ENCODE measurements around the gene PCNX2.
"Not testable (repeated sequence)": the region's sequence is repeated elsewhere in the genome, so short reads cannot be mapped to it uniquely, and the experiment has no call there.

The PCNX2 gene

DNA sequence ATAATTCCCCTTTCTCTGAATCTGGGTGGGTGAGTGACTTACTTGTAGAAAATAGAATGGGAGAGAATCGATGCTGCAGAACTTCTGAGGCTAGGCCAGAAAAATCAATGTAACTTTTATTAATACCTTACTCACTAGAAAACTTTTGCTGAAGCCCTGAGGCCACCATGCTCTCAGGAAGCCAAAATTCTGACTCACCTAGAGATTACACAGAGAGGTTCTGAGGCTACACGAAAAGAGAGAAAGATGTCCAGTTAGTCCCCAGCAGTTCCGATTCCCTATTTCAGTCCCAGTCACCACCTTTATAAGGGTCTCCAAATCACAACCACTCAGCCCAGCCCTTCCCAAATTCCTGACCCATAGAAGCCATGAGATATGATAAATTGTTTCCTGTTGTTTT lies 210.0 kb downstream of the PCNX2 start:
- Mint-ChIP-seq H3K27ac (no peak overlapping the region), H3K4me3 (no peak overlapping the region), H3K9me3 (no peaks in the 10 kb centered on the region), H3K27me3 (no peaks in the 10 kb centered on the region), H3K4me1 (ENCODE audit: low read depth) (no peaks in the 10 kb centered on the region), H3K36me3 (ENCODE audit: low read depth) (peaks cover 67% of the 10 kb centered on the region)
- DNase-seq, result no peak

DNA sequence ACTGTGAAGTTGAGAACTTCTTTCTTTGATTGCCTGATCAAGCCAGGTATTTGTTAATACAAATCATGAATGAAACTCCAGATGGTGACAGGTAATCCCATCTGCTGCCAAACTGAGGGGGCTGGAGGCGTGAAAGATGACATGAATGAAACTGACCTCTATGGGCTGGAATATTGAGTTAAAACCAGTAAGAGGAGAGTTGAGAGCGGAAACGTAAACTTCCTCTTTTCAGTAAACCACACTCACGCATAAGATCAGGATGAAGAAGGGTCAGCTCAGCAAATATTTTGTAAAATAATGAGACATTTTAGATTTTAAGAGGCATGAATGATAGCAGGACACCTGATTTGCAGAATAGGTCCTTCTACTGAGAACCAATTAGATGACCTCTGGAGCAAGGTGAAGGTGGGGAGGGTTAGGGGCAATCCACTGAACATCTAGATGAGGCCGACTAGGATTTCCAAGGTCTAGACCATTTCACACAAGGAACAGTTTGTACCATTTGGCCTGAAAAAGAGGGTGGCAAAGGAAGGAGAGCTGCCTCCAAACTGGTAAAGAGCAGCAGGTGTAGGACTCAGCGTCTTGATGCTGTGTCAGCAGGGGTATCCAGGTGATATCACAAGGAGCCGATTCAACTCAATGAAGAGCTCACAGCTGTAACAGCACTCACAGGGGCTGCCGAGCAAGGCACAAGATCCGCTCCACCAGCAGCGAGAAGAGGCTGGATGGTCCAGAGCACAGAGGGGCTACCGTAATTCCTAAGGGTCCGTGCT lies 212.6 kb downstream of the PCNX2 start:
- Mint-ChIP-seq H3K4me3 (no peak overlapping the region), H3K4me1 (ENCODE audit: low read depth) (no peaks in the 10 kb centered on the region), H3K36me3 (ENCODE audit: low read depth) (peaks cover 55% of the 10 kb centered on the region), H3K9me3 (no peaks in the 10 kb centered on the region), H3K27ac (no peak overlapping the region), H3K27me3 (no peaks in the 10 kb centered on the region)
- no peak for DNase-seq

DNA sequence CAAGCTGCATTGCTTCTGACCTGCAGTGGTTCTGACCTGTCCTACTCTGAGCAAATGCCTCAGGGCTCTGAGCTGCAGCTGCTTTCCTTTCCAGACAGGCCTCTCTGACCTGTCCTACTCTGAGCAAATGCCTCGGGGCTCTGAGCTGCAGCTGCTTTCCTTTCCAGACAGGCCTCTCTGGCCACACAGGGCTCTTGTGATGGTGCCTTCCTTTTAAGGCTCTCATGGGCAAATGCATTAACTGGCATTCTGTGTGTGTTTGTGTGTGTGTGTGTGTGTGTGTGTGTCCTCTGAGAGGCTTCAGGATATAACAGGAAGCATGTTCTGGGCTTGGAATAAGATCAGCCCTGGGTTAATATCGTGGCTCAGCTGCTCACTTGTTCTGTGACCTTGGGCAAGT lies 213.8 kb downstream of the PCNX2 start:
- peaks cover 46% of the 10 kb centered on the region for H3K36me3 Mint-ChIP-seq (ENCODE audit: low read depth)
- no peak overlapping the region for H3K27ac Mint-ChIP-seq
- H3K4me3 Mint-ChIP-seq, result no peak overlapping the region
- H3K9me3 Mint-ChIP-seq, result no peaks in the 10 kb centered on the region
- H3K27me3 Mint-ChIP-seq, result no peaks in the 10 kb centered on the region
- H3K4me1 Mint-ChIP-seq (ENCODE audit: low read depth), result no peaks in the 10 kb centered on the region
- DNase-seq, result no peak

DNA sequence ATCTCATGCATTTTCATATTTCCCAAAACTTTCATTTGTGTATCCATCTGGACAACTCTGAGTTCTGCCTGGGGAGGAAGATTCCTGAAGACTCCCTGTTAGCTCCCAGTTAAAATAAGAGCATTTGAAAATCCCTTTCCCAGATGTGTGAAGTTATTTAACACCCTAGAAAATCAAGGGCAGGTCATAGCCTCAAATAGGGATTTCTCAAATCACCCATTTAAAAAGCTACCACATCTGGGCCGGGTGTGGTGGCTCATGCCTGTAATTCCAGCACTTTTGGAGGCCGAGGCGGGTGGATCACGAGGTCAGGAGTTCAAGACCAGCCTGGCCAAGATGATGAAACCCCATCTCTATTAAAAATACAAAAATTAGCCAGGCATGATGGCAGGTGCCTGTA lies 214.7 kb downstream of the PCNX2 start:
- DNase-seq; H3K27ac Mint-ChIP-seq; H3K9me3 Mint-ChIP-seq; H3K4me3 Mint-ChIP-seq; H3K4me1 Mint-ChIP-seq (ENCODE audit: low read depth); H3K27me3 Mint-ChIP-seq: not testable (repeated sequence)
- H3K36me3 Mint-ChIP-seq (ENCODE audit: low read depth), result peaks cover 50% of the 10 kb centered on the region

DNA sequence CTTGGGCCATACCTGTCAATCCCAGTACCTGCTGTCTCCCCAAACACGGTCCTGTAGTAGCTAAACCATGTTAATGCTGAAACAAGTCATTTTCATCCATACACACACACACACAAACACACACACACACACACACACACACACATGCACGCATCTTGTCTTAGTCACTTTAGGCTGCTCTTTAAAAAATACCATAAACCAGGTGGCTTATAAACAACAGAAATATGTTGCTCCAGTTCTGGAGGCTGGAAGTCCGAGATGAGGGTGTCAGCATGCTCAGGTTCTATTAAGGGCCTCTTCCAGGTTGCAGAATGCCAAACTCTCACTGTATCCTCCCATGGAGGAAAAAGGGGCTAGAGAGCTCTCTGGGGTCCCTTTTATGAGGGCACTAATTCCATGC lies 215.2 kb downstream of the PCNX2 start:
- no peaks in the 10 kb centered on the region for H3K4me1 Mint-ChIP-seq (ENCODE audit: low read depth)
- H3K27ac Mint-ChIP-seq, result no peak overlapping the region
- H3K36me3 Mint-ChIP-seq (ENCODE audit: low read depth), result peaks cover 46% of the 10 kb centered on the region
- H3K4me3 Mint-ChIP-seq, result no peak overlapping the region
- peaks cover 1% of the 10 kb centered on the region for H3K9me3 Mint-ChIP-seq
- H3K27me3 Mint-ChIP-seq, result no peaks in the 10 kb centered on the region
- no peak for DNase-seq

DNA sequence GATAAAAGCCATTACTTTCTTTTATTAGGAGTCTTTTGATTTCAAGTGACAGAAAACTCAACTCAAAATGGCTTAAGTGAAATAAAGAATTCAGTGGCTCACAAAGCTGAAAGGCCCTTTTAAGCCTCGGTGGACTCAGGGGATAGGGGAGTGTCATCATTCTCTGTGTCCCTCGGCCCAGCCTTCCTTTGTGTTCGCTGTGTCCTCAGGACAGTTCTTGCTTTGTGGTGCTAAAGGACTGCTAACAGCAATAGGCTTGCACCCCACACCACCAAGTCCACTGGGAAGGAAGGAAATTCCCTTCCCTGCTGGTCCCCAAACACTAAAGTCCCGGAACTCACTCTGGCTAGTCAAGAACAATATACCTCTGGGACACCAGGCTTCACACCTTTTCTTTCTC lies 216.0 kb downstream of the PCNX2 start:
- H3K9me3 Mint-ChIP-seq, result peaks cover 4% of the 10 kb centered on the region
- H3K27ac Mint-ChIP-seq, result no peak overlapping the region

DNA sequence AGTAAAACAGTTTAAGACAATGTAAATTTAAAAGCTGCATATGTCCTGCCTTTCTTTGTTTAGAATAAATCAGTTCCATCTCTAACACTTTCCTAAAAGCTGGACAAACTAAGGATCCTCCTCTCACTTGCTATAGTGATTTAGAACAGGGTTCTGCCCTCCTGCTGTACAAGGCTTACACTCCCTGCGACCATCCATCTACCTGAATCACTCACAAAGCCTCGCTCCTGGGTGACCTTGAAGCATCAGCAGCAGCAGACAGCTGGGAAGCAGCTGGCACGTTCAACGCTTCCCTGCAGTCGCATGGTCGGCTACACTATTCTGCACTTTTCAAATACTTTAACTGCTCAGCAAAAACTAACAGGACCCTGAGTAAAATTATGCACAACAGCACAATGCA lies 217.1 kb downstream of the PCNX2 start:
- H3K27me3 Mint-ChIP-seq, result no peaks in the 10 kb centered on the region
- no peaks in the 10 kb centered on the region for H3K4me1 Mint-ChIP-seq (ENCODE audit: low read depth)
- no peak for DNase-seq
- no peak overlapping the region for H3K4me3 Mint-ChIP-seq
- H3K9me3 Mint-ChIP-seq, result peaks cover 4% of the 10 kb centered on the region
- H3K27ac Mint-ChIP-seq, result no peak overlapping the region
- peaks cover 42% of the 10 kb centered on the region for H3K36me3 Mint-ChIP-seq (ENCODE audit: low read depth)

More for the DNA sequence above, 216.0 kb downstream of the PCNX2 start:
- Mint-ChIP-seq H3K36me3 (ENCODE audit: low read depth) (peaks cover 49% of the 10 kb centered on the region), H3K4me1 (ENCODE audit: low read depth) (no peaks in the 10 kb centered on the region), H3K4me3 (no peak overlapping the region), H3K27me3 (no peaks in the 10 kb centered on the region)
- DNase-seq, result no peak

DNA sequence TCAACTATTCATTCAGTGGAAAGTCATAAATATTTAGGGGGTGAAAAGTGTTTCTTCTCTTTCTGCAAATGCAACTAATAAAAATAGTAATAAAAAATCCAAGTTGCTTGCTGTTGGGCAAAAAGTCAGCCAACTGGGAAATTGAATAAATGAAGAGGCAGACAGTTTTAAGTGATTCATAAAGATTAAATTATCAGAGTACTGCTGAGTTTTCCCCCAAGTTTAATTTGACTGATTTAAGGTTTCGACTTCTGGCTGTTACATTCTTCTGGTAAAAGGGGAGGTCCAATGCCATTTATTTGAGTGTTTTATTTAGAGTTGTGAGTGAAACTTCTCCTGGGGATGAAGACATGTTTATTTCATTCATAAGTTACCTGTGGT lies 219.6 kb downstream of the PCNX2 start:
- Mint-ChIP-seq H3K4me1 (ENCODE audit: low read depth) (no peaks in the 10 kb centered on the region), H3K27ac (no peak overlapping the region), H3K27me3 (no peaks in the 10 kb centered on the region), H3K9me3 (peaks cover 4% of the 10 kb centered on the region), H3K36me3 (ENCODE audit: low read depth) (peaks cover 33% of the 10 kb centered on the region), H3K4me3 (no peak overlapping the region)
- no peak for DNase-seq

DNA sequence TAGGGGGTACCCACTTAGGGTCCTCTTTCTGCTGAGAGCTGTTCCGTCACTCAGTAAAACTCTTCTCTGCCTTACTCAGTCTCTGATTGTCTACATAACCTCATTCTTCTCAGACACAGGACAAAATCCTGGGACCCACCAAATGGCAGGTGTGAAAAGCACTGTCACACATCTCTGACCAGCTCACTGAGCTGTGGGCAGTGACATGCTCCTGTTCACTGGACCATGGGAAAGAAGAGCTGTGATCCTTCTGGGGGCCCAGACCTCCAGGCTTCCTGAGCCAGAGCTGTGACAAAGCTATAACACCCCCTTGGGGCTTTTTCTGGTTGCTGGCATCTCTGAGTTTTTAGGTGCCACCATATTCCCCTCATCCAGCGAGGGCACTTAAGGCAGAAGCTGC lies 229.4 kb downstream of the PCNX2 start:
- Mint-ChIP-seq H3K27me3 (no peaks in the 10 kb centered on the region), H3K36me3 (ENCODE audit: low read depth) (peaks cover 41% of the 10 kb centered on the region), H3K4me3 (no peak overlapping the region), H3K27ac (no peak overlapping the region), H3K9me3 (peaks cover 3% of the 10 kb centered on the region), H3K4me1 (ENCODE audit: low read depth) (no peaks in the 10 kb centered on the region)
- no peak for DNase-seq

DNA sequence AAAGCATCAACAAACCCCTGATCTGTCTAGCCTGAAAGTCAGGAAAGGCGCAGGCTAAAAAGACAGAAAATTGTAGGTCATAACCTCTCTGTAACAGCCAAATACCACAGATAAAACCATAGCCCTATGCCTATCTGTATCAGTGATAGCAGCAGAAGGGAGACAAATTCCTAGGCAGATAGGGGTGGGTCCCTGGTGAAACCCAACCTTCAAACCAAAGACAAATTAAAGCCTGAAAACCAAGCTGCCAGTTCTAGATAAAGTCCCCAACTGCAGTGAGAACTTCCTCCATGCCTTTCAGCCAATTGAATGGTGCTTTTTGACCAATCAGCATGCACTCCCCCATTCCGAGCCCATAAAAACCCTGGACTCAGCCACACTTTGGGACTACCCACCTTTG lies 229.8 kb downstream of the PCNX2 start:
- Mint-ChIP-seq H3K4me1 (ENCODE audit: low read depth) (no peaks in the 10 kb centered on the region), H3K9me3 (peaks cover 3% of the 10 kb centered on the region), H3K36me3 (ENCODE audit: low read depth) (peaks cover 41% of the 10 kb centered on the region), H3K27ac (no peak overlapping the region), H3K27me3 (no peaks in the 10 kb centered on the region), H3K4me3 (no peak overlapping the region)
- no peak for DNase-seq

DNA sequence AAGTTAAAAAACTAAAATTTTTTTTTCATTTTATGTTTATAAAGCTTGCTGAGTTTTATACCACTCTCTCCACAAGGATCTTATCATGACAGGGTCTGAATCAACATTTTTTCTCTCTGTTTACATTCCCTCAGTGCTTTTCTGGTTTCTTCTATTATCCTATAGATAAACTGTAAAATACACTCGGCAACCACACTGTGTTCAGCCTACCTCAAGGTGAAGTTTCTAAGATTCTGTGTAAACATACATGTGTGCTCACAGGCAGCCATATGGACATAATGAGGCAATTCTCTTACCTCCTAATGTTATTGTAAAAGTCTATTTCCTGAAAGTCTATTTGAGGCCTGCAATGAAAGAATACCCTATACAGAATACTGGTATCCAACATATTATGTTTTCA lies 230.5 kb downstream of the PCNX2 start:
- Mint-ChIP-seq H3K27ac (no peak overlapping the region), H3K27me3 (no peaks in the 10 kb centered on the region), H3K36me3 (ENCODE audit: low read depth) (peaks cover 41% of the 10 kb centered on the region), H3K4me3 (no peak overlapping the region), H3K4me1 (ENCODE audit: low read depth) (no peaks in the 10 kb centered on the region), H3K9me3 (peaks cover 3% of the 10 kb centered on the region)
- no peak for DNase-seq

DNA sequence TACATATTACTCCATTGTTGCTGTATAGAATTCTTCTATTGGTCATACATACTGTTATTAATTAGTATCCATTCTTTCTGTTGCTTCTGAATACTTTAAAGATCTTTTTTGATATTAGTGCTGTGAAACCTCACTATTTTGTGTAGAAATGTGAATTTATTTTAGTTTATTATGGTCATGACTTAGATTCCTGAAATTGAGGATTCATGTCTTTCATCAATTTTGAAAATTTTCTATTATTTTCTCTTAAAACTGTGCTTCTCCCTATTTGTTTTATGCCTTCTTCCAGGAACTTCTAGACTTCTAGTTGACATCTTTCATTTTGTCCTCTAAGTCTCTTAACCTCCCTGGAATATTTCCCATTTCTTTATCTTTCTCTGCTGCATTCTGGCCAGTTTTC lies 232.1 kb downstream of the PCNX2 start:
- no peaks in the 10 kb centered on the region for H3K27me3 Mint-ChIP-seq
- H3K4me3 Mint-ChIP-seq, result no peak overlapping the region
- peaks cover 45% of the 10 kb centered on the region for H3K36me3 Mint-ChIP-seq (ENCODE audit: low read depth)
- H3K9me3 Mint-ChIP-seq, result peaks cover 3% of the 10 kb centered on the region
- no peak overlapping the region for H3K27ac Mint-ChIP-seq
- DNase-seq, result no peak
- H3K4me1 Mint-ChIP-seq (ENCODE audit: low read depth), result no peaks in the 10 kb centered on the region

DNA sequence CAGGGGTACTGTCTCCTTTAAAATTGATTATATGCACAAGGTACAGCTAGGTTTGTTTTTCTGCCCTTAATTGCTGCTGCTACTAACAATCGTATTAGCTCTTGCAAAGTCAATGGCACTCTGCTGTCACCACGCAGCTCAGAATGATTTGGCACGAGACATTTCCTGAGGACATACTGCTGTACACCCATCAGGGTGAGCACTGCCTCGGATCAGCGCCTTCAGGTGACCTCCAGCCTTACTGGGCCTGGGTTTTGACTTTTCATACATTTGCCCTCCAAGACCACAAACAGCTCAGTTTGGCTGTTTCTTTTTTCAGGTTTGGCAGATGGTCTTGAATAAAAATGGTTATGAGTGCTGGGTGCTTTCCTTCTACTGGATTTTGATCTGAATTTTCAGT lies 234.3 kb downstream of the PCNX2 start:
- DNase-seq, result no peak
- H3K27ac Mint-ChIP-seq, result no peak overlapping the region
- peaks cover 2% of the 10 kb centered on the region for H3K4me1 Mint-ChIP-seq (ENCODE audit: low read depth)
- H3K4me3 Mint-ChIP-seq, result no peak overlapping the region
- peaks cover 44% of the 10 kb centered on the region for H3K36me3 Mint-ChIP-seq (ENCODE audit: low read depth)
- H3K27me3 Mint-ChIP-seq, result no peaks in the 10 kb centered on the region
- H3K9me3 Mint-ChIP-seq, result peaks cover 3% of the 10 kb centered on the region

DNA sequence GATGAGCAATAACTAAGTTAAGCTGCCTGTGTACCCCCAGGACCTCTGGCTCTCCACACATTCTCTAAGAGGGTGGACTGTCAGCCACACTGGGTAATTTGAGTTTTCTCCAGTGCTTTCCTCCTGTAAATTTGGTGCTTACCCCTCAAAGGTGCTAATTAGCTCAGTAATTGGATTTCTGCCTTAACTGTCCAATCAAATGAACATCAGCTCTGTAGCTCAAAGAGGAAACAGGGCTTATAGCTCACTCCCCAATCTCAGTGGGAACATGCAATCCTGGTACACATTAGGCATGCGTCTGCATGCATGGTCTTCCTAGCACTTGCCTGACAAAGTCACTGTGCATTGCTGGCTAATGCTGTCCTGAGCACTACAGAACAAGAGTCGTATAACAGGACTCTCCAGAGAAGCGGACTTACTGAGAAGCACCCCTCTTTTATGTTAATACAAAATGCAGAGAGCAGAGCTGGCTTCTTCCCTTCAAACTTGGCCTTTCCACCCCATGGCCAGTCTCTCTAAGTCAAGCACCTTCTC lies 235.0 kb downstream of the PCNX2 start:
- Mint-ChIP-seq H3K4me1 (ENCODE audit: low read depth) (peaks cover 5% of the 10 kb centered on the region), H3K27me3 (no peaks in the 10 kb centered on the region), H3K4me3 (no peak overlapping the region), H3K27ac (no peak overlapping the region), H3K9me3 (no peaks in the 10 kb centered on the region), H3K36me3 (ENCODE audit: low read depth) (peaks cover 40% of the 10 kb centered on the region)
- DNase-seq, result no peak

DNA sequence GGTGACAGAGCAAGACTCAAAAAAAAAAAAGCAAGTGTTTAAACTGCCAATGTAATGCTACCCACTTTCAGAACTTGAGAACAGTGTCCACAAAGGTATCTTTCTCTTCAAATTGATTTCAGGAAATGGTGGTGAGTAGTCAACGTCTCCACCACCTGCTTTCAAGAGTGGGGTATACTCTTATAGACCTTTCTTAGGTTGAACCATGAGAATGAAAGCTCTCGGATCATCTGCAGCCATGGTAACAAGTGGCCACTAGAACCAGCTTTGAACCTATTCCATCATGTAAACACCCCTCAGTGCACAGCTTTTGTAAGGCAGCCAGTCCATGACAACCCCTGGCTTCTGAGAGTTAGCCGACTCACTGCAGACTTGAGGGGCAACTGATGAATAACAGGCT lies 237.7 kb downstream of the PCNX2 start:
- peaks cover 5% of the 10 kb centered on the region for H3K4me1 Mint-ChIP-seq (ENCODE audit: low read depth)
- H3K27me3 Mint-ChIP-seq, result no peaks in the 10 kb centered on the region
- no peak overlapping the region for H3K4me3 Mint-ChIP-seq
- no peak for DNase-seq
- no peaks in the 10 kb centered on the region for H3K9me3 Mint-ChIP-seq
- no peak overlapping the region for H3K27ac Mint-ChIP-seq
- peaks cover 38% of the 10 kb centered on the region for H3K36me3 Mint-ChIP-seq (ENCODE audit: low read depth)

Data from activated T-cell treated with anti-CD3 and anti-CD28 coated beads, Interleukin-2, amount 50 U/mL, for 24 hours (primary cell).